ENCODE measurements around the gene ID3. TPM values are rescaled to one million over a fixed set of nuclear protein-coding genes. Genes with fewer than 3 reads are reported as not detected.
A peak's percentile ranks its signal among the peaks of the same experiment; 100 is the strongest.

Gene ID3
- polyA plus RNA-seq, 3 donors, result 1.1 to 31.1 (median 2.5) TPM

DNA sequence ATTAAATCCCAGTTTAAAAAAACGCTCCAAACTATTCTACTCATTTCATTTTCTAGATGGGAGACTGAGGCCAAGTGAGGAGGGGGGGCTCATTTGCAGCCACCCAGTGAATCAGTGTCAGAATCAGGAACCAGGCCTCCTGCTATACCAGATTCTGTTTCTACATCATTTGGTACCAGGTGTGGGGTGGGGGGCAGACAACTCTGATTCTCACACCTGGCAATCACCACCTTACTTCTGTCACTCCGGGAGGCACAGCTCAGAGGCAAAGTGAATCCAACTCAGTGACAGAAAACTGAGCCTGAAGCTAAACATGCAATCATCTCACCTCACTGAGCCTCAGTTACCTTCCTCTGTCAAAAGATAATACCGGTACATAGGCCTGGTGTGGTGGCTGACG, 23.5 kb upstream of the ID3 start:
- Histone ChIP-seq H3K79me2 (ENCODE audit: insufficient read depth, low read length) (no peaks in the 10 kb centered on the region), H3K4me1 (ENCODE audit: control insufficient read depth in 1 of 2, insufficient read depth in 2 of 2, low read length in 2 of 2) (peaks cover 11 to 17% of the 10 kb centered on the region in 2 donors), H3K4me3 (replicated peaks in 1 of 3; ENCODE audit: low read depth in 2 of 3, low read length in 3 of 3) (no peak overlapping the region), H3K4me2 (replicated peaks; ENCODE audit: extremely low read depth, low read length, poor library complexity, severe bottlenecking) (no peak overlapping the region), H3K9me3 (replicated peaks in 1 of 2; ENCODE audit: control insufficient read depth in 1 of 2, insufficient read depth in 1 of 2, low read length in 2 of 2) (no peaks in the 10 kb centered on the region), H3K27me3 (ENCODE audit: control insufficient read depth in 2 of 2, insufficient read depth in 2 of 2, low read length in 2 of 2) (no peaks in the 10 kb centered on the region), H3K27ac (ENCODE audit: low read depth in 1 of 2, low read length in 2 of 2) (no peak overlapping the region), H3K36me3 (replicated peaks in 1 of 2; ENCODE audit: control insufficient read depth in 1 of 2, insufficient read depth in 2 of 2, low read length in 2 of 2) (no peaks in the 10 kb centered on the region), H4K20me1 (ENCODE audit: insufficient read depth, low read length) (no peaks in the 10 kb centered on the region), H2AFZ (ENCODE audit: insufficient read depth, low read depth, low read length, poor library complexity, severe bottlenecking) (no peak overlapping the region), H3K9ac (ENCODE audit: insufficient read depth, low read length, poor library complexity, severe bottlenecking) (no peak overlapping the region)
- Mint-ChIP-seq H3K4me3 (no peak overlapping the region), H3K27ac (peak overlapping the region in 2 of 7 donors; percentile 45 to 63), H3K9me3 (no peaks in the 10 kb centered on the region), H3K4me1 (peaks cover 16% of the 10 kb centered on the region), H3K36me3 (no peaks in the 10 kb centered on the region), H3K27me3 (ENCODE audit: low read depth in 3 of 3) (peaks cover 0 to 15% (median 3%) of the 10 kb centered on the region in 3 donors)
- intact Hi-C loops (cut with micrococcal nuclease), result no loop called here
- TF ChIP-seq, protein P1, sequence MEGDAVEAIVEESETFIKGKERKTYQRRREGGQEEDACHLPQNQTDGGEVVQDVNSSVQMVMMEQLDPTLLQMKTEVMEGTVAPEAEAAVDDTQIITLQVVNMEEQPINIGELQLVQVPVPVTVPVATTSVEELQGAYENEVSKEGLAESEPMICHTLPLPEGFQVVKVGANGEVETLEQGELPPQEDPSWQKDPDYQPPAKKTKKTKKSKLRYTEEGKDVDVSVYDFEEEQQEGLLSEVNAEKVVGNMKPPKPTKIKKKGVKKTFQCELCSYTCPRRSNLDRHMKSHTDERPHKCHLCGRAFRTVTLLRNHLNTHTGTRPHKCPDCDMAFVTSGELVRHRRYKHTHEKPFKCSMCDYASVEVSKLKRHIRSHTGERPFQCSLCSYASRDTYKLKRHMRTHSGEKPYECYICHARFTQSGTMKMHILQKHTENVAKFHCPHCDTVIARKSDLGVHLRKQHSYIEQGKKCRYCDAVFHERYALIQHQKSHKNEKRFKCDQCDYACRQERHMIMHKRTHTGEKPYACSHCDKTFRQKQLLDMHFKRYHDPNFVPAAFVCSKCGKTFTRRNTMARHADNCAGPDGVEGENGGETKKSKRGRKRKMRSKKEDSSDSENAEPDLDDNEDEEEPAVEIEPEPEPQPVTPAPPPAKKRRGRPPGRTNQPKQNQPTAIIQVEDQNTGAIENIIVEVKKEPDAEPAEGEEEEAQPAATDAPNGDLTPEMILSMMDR (IDR thresholded peaks at IDR 0.05), result no peak
- no peak for DNase-seq
- no CpG with 5 or more reads among the region's 4 CpGs for WGBS (ENCODE audit: insufficient coverage)

DNA sequence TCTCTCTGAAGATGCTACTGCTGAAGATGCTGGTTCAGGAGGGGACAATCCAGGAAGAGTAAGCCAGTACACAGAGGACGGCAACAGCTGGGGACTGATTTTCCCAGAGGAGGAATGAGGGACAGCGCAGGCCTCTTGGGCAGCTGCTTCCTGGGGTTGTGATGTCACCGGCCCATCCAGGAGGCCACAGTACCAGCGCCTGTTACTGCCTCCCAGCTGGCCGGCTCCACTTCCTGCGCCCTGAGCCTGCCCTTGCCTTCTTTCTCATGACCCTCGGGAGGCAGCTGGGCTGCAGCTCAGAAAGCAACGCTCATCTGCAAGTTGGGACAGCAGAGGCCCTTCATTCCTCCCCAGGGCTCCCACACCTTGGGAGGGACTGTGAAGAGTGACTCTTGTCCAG, 21.9 kb upstream of the ID3 start:
- no peak for DNase-seq
- Histone ChIP-seq H3K9me3 (replicated peaks in 1 of 2; ENCODE audit: control insufficient read depth in 1 of 2, insufficient read depth in 1 of 2, low read length in 2 of 2) (no peaks in the 10 kb centered on the region), H3K27me3 (ENCODE audit: control insufficient read depth in 2 of 2, insufficient read depth in 2 of 2, low read length in 2 of 2) (no peaks in the 10 kb centered on the region), H3K4me2 (replicated peaks; ENCODE audit: extremely low read depth, low read length, poor library complexity, severe bottlenecking) (no peak overlapping the region), H2AFZ (ENCODE audit: insufficient read depth, low read depth, low read length, poor library complexity, severe bottlenecking) (no peak overlapping the region), H3K36me3 (replicated peaks in 1 of 2; ENCODE audit: control insufficient read depth in 1 of 2, insufficient read depth in 2 of 2, low read length in 2 of 2) (no peaks in the 10 kb centered on the region), H3K4me3 (replicated peaks in 1 of 3; ENCODE audit: low read depth in 2 of 3, low read length in 3 of 3) (no peak overlapping the region), H3K27ac (ENCODE audit: low read depth in 1 of 2, low read length in 2 of 2) (no peak overlapping the region), H3K4me1 (ENCODE audit: control insufficient read depth in 1 of 2, insufficient read depth in 2 of 2, low read length in 2 of 2) (peaks cover 15 to 21% of the 10 kb centered on the region in 2 donors), H4K20me1 (ENCODE audit: insufficient read depth, low read length) (no peaks in the 10 kb centered on the region), H3K79me2 (ENCODE audit: insufficient read depth, low read length) (no peaks in the 10 kb centered on the region), H3K9ac (ENCODE audit: insufficient read depth, low read length, poor library complexity, severe bottlenecking) (no peak overlapping the region)
- H3K4me3 Mint-ChIP-seq, result no peak overlapping the region
- intact Hi-C loops (cut with micrococcal nuclease), result no loop called here
- 96% methylated on average over 6 of the region's 8 CpGs for WGBS (ENCODE audit: insufficient coverage)
- TF ChIP-seq, protein P1 (IDR thresholded peaks at IDR 0.05), result no peak
- H3K9me3 Mint-ChIP-seq, result no peaks in the 10 kb centered on the region
- H3K36me3 Mint-ChIP-seq, result no peaks in the 10 kb centered on the region
- H3K27me3 Mint-ChIP-seq (ENCODE audit: low read depth in 3 of 3), result peaks cover 0 to 13% (median 3%) of the 10 kb centered on the region in 3 donors
- H3K27ac Mint-ChIP-seq, result no peak overlapping the region
- peaks cover 20% of the 10 kb centered on the region for H3K4me1 Mint-ChIP-seq

All from CD14-positive monocyte (primary cell).